Activated CD4-positive, alpha-beta T cell treated with anti-CD3 and anti-CD28 coated beads, Interleukin-2, Interleukin-6, amounts not matched to agents 100 ng/mL and 50 ng/mL, durations not matched to agents 16 hours and 8 hours (primary cell): ENCODE results near the gene TANGO2.

ENCODE experiments used
- DNase-seq: peaks from one replicate; pipeline ENCODE4 v3.0.0-alpha.2; 2020

Gene TANGO2

DNA sequence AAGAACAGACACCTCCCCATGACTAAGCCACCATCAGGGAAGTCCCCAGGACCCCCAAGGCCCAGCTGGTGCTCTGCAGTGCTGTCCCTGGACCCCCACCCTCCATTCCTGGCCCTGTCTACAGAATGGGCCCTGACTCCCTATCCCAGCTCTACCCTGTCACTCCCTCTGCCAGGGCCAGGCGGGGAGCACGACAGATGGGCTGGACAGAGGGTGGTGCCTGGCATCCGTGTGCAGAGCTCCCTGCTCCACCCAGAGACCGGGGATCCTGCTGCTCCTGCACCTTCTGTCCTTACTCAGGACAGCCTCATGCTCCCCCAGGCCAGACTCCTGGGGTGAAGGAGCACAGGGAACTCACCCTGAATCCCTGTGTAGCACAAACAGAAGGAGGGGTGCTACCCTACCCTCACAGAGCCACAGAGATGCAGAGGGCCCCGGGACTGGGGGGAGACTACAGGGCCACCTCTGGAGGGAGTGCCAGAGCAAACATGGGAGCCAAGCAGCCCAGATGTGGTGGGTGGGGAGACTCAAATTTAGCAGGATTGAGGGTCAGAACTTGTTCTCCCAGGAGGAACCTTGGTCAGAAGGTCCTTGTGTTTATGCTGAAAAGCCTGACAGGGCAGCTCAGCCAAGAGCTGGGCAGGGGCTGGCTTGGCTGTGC is 6.3 kb upstream of the TANGO2 start:
- DNase-seq = no peak

DNA sequence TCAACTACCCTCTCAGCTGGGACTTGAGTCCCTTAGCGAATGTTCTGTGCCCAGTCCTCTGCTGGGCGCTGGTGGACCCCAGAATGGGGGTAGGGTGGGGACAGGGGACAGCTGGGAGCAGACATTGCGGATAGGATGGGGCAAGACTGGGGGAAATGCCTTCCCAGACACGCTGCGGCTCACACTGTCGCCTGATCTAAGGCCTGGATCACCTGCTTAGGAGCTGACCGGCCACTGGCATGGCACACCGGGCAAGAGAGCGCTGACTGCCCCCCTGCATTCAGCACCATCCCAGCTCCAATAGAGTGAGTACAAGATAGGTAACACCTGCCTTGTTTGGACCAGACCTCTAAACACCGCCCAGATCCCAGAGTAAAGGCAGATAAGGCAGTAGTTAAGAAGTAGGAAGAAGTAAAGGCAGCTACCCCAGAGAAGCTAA is 5.7 kb upstream of the TANGO2 start:
- no peak for DNase-seq

- no peak for DNase-seq
Observed at GRCh38 chr22:20015971-20016733, 4.8 kb upstream of the TANGO2 start.

DNA sequence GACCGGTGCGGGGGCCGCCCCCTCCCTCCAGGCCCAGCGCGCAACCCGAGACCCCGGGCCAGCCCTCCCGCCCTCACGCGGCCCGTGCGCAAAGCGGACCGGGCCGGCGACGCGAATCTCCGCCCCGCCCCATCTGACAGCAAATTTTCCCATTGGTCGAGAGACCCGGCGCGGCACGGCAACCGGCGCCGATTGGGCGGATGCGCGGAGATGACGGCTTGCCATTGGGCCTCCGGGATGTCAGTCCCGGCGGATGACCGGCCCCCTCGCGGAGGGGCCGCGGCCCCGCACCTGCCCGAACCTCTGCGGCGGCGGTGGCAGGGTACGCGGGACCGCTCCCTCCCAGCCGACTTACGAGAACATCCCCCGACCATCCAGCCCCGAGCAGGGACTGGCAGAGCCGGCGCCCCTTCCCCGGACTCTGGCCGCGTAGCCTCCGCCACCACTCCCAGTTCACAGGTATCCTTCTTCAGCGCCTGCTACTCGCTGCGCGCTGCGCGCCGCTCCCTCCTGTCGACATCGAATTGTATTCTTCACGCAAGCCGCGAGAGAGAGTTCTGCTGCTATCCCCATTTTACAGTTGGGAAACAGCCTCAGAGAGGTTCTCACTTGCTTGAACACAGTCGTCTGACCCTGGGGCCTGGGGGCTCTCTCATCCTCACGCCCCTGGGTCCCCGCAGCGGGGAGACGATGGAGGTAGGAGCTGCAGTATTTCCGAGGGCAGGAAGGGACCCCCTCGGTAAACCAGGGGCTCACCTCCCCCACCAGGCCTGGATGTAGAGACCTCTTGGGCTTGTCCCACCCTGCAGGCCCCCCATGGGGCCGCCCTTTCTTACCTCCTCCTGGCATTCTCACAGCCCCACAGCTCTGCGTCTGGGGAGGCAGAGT is 3.9 kb upstream of the TANGO2 start, which contains the start of gene ARVCF:
Gene ARVCF (minus strand): TSS at position 90 of the 888 bp plus-strand sequence. CDS start 26,029 bp downstream, outside the sequence.
- peak; percentile 94 for DNase-seq

DNA sequence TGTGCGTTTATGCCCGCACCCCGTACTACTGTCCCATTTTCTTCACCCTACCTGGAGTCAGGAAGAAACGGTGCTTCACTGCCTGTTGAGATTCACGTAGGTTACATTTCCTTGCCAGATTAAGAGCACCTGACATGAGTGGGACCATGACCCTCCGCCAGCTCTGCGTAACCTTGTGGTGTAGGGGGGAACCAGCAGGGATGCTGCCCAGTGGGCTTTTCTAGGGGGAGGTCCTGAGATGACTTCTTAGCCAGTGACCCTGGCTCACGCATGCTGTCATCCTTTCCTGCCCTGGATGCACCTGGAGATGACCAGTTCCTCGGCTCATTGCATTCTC is 3.3 kb upstream of the TANGO2 start:
- DNase-seq = no peak

- DNase-seq = no peak
Observed at GRCh38 chr22:20018001-20018400, 2.9 kb upstream of the TANGO2 start.

DNA sequence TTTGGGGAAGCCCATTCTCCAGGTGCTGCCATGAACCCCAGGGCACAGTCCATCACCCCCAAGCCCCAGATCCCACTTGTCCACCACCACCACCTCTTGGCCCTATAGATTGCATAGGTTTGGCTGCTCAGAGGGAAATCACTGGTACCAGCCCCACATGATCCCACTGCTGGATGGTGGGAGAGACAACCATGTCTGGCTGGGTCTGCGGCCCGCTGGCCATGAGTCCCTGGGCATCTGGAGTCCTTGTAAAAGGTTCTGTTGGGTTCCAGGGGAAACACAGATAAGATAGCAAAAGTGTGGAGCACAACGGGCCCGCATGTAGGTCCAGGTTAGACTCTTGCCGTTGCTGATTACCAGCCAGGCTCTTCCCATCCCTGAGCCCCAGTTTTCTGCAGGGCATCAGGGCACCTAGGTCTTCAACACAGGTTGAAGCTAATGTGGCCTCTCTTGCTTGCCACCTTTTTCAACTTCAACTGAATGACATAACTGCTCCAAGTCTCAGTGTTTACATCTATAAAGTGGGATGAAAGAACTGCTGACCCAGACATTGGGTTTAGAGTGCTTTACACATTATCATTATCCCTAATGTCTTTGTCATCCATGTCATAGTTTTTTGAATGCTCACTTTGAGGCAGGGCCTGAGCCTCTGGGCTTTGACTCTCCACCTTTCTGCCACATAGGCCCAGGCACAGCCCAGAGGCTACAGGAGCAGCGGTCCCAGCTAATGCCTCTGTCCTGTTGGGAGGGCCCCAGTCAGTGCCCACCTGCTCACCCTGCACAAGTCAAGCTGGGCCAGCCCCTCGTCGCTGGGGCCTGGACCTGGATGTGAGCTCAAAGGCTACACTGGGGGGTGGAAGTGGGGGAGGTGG is 1.0 kb upstream of the TANGO2 start:
- DNase-seq = no peak

GRCh38 chr22:20021196-20022181 is 579 bp downstream of the TANGO2 start:
- no peak for DNase-seq

DNA sequence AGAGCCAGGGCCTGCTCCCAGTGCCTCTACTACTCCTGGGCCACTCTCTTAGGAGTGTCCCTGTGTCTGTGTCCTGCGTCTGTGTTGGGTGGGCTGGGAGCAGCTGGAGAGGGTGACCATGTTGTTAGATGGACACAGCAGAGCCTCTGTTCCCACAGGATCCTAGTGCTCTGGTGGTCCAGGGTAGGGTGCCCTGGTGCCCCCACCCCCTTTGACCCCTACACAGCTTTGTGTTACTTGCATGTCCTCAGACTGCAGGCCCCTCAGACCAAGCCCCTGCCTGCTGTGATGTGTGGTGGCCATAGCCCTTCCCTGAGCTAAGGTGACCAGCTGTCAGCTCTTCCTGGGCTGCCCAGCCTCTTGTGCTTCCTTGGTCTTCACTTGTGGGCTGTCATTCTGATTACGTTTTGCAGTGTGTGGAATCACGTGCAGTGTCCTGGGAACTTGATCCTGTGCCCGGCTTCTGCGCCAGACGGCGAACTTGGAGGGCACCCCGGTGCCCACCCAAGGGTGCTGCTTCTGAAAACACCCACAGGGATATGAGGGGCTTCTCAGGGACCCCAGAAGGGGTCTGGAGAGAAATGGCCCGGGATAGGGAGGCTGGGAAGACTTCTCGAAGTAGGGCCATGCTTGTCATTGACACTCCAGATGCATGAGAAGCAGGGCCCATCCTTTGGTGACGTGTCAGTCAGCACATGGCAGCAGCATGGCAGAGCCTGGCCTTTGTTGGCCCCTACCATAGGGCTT is 1.5 kb downstream of the TANGO2 start:
- no peak for DNase-seq

GRCh38 chr22:20022978-20023613 is 2.2 kb downstream of the TANGO2 start:
- no peak for DNase-seq

GRCh38 chr22:20024225-20024624 is 3.3 kb downstream of the TANGO2 start:
- no peak for DNase-seq

DNA sequence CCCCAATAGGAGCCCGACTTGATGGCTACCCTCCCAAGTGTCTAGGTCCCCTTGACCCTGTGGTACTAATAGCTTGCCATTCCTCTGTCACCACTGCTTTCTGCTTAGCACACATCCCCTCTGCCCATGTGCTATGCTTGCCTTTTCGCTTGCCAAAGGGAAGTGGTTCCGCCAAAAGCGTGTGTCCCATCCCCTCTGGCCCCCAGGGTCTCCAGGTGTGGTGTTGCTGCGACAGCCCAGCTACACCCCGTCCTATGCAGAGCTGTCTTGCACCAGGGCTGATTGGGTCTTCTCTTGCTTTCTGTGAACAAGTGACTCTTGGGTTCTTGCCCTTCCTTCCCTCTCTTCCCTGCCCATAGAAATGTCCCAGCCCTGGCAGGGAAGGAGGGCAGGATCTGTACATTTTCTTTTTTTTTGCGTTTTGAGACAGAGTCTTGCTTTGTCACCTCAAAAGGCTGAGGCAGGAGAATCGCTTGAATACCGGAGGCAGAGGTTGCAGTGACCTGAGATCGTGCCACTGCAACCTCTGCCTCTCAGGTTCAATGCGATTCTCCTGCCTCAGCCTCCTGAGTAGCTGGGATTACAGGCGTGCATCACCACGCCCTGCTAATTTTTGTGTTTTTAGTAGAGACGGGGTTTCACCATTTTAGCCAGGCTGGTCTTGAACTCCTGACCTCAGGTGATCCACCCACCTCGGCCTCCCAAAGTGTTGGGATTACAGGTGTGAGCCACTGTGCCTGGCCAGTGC is 3.9 kb downstream of the TANGO2 start:
- DNase-seq = no peak

- DNase-seq = no peak
Observed at GRCh38 chr22:20025401-20026203, 4.7 kb downstream of the TANGO2 start.

DNA sequence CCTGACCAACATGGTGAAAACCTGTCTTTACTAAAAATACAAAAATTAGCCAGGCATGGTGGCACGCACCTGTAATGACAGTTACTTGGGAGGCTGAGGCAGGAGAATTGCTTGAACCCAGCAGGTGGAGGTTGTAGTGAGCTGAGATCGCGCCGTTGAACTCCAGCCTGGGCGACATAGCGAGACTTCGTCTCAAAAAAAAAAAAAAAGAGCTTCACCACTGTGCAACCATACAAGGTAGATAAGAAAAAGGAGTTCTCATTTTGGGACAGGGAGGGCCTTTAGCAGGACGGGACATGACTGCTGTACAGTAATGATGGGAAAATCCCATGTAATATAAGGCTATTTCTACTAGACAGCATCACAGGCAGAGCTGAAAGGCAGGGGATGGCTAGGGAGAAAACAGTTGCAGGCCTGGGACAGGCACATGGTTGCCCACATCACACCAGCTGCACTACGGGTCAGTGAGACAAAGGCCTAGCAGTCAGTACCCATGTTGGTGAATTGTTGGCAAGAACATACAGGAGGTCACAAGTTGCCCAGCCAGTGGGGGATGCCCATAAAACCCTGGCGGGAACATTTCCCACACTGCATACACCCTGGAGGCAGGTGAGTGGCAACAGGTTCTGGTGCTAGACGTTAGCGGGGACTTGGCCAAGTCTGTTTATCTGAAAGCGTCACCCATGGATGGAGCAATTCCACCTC is 5.4 kb downstream of the TANGO2 start:
- DNase-seq = no peak

GRCh38 chr22:20026996-20027601 is 6.2 kb downstream of the TANGO2 start:
- no peak for DNase-seq

GRCh38 chr22:20027966-20028854 is 7.3 kb downstream of the TANGO2 start:
- no peak for DNase-seq
